ENCODE results near the gene PRDM11.
A peak's percentile ranks its signal among the peaks of the same experiment; 100 is the strongest.

Gene PRDM11

GRCh38 chr11:45149483-45150056, 3.1 kb downstream of the PRDM11 start:
- Mint-ChIP-seq H3K36me3 (peaks cover 5% of the 10 kb centered on the region), H3K27me3 (peaks cover under 1% of the 10 kb centered on the region), H3K9me3 (ENCODE audit: low read depth) (no peaks in the 10 kb centered on the region), H3K4me3 (peak overlapping the region; percentile 91), H3K4me1 (ENCODE audit: low read depth) (peaks cover 40% of the 10 kb centered on the region), H3K27ac (no peak overlapping the region)

- H3K9me3 Mint-ChIP-seq (ENCODE audit: low read depth), result no peaks in the 10 kb centered on the region
- H3K36me3 Mint-ChIP-seq, result peaks cover 5% of the 10 kb centered on the region
- no peak overlapping the region for H3K27ac Mint-ChIP-seq
- no peaks in the 10 kb centered on the region for H3K27me3 Mint-ChIP-seq
- no peak overlapping the region for H3K4me3 Mint-ChIP-seq
- peaks cover 42% of the 10 kb centered on the region for H3K4me1 Mint-ChIP-seq (ENCODE audit: low read depth)
Observed at GRCh38 chr11:45150301-45150700, 3.9 kb downstream of the PRDM11 start.

- H3K4me1 Mint-ChIP-seq (ENCODE audit: low read depth), result peaks cover 39% of the 10 kb centered on the region
- H3K27me3 Mint-ChIP-seq, result no peaks in the 10 kb centered on the region
- H3K27ac Mint-ChIP-seq, result no peak overlapping the region
- H3K4me3 Mint-ChIP-seq, result no peak overlapping the region
- no peaks in the 10 kb centered on the region for H3K9me3 Mint-ChIP-seq (ENCODE audit: low read depth)
- H3K36me3 Mint-ChIP-seq, result peaks cover 5% of the 10 kb centered on the region
Observed at GRCh38 chr11:45150943-45151342, 4.5 kb downstream of the PRDM11 start.

GRCh38 chr11:45151362-45151982, 5.0 kb downstream of the PRDM11 start:
- no peak overlapping the region for H3K4me3 Mint-ChIP-seq
- H3K27me3 Mint-ChIP-seq, result no peaks in the 10 kb centered on the region
- no peak overlapping the region for H3K27ac Mint-ChIP-seq
- peaks cover 5% of the 10 kb centered on the region for H3K36me3 Mint-ChIP-seq
- H3K9me3 Mint-ChIP-seq (ENCODE audit: low read depth), result no peaks in the 10 kb centered on the region
- H3K4me1 Mint-ChIP-seq (ENCODE audit: low read depth), result peaks cover 41% of the 10 kb centered on the region

- H3K36me3 Mint-ChIP-seq, result peaks cover 5% of the 10 kb centered on the region
- H3K9me3 Mint-ChIP-seq (ENCODE audit: low read depth), result no peaks in the 10 kb centered on the region
- H3K27me3 Mint-ChIP-seq, result no peaks in the 10 kb centered on the region
- no peak overlapping the region for H3K27ac Mint-ChIP-seq
- no peak overlapping the region for H3K4me3 Mint-ChIP-seq
- H3K4me1 Mint-ChIP-seq (ENCODE audit: low read depth), result peaks cover 44% of the 10 kb centered on the region
Observed at GRCh38 chr11:45152740-45153595, 6.5 kb downstream of the PRDM11 start.

- no peaks in the 10 kb centered on the region for H3K9me3 Mint-ChIP-seq (ENCODE audit: low read depth)
- H3K4me1 Mint-ChIP-seq (ENCODE audit: low read depth), result peaks cover 32% of the 10 kb centered on the region
- H3K36me3 Mint-ChIP-seq, result peaks cover 1% of the 10 kb centered on the region
- H3K27ac Mint-ChIP-seq, result no peak overlapping the region
- no peak overlapping the region for H3K4me3 Mint-ChIP-seq
- no peaks in the 10 kb centered on the region for H3K27me3 Mint-ChIP-seq
Observed at GRCh38 chr11:45154276-45154675, 7.8 kb downstream of the PRDM11 start.

- Mint-ChIP-seq H3K36me3 (no peaks in the 10 kb centered on the region), H3K4me1 (ENCODE audit: low read depth) (peaks cover 28% of the 10 kb centered on the region), H3K27me3 (no peaks in the 10 kb centered on the region), H3K27ac (no peak overlapping the region), H3K4me3 (no peak overlapping the region), H3K9me3 (ENCODE audit: low read depth) (no peaks in the 10 kb centered on the region)
Observed at GRCh38 chr11:45155058-45155551, 8.7 kb downstream of the PRDM11 start.

GRCh38 chr11:45155627-45156180, 9.3 kb downstream of the PRDM11 start:
- Mint-ChIP-seq H3K36me3 (no peaks in the 10 kb centered on the region), H3K4me3 (no peak overlapping the region), H3K4me1 (ENCODE audit: low read depth) (peaks cover 22% of the 10 kb centered on the region), H3K27ac (no peak overlapping the region), H3K9me3 (ENCODE audit: low read depth) (no peaks in the 10 kb centered on the region), H3K27me3 (no peaks in the 10 kb centered on the region)

GRCh38 chr11:45156201-45156600, 9.8 kb downstream of the PRDM11 start:
- Mint-ChIP-seq H3K36me3 (no peaks in the 10 kb centered on the region), H3K4me3 (no peak overlapping the region), H3K4me1 (ENCODE audit: low read depth) (peaks cover 22% of the 10 kb centered on the region), H3K27ac (no peak overlapping the region), H3K9me3 (ENCODE audit: low read depth) (no peaks in the 10 kb centered on the region), H3K27me3 (no peaks in the 10 kb centered on the region)

GRCh38 chr11:45156741-45157140, 10.3 kb downstream of the PRDM11 start:
- Mint-ChIP-seq H3K9me3 (ENCODE audit: low read depth) (no peaks in the 10 kb centered on the region), H3K36me3 (no peaks in the 10 kb centered on the region), H3K4me1 (ENCODE audit: low read depth) (peaks cover 19% of the 10 kb centered on the region), H3K27me3 (no peaks in the 10 kb centered on the region), H3K4me3 (no peak overlapping the region), H3K27ac (no peak overlapping the region)

GRCh38 chr11:45157247-45158209, 11.1 kb downstream of the PRDM11 start:
- no peaks in the 10 kb centered on the region for H3K27me3 Mint-ChIP-seq
- H3K4me3 Mint-ChIP-seq, result no peak overlapping the region
- no peaks in the 10 kb centered on the region for H3K9me3 Mint-ChIP-seq (ENCODE audit: low read depth)
- H3K4me1 Mint-ChIP-seq (ENCODE audit: low read depth), result peaks cover 21% of the 10 kb centered on the region
- H3K27ac Mint-ChIP-seq, result no peak overlapping the region
- H3K36me3 Mint-ChIP-seq, result no peaks in the 10 kb centered on the region

- Mint-ChIP-seq H3K27me3 (no peaks in the 10 kb centered on the region), H3K9me3 (ENCODE audit: low read depth) (no peaks in the 10 kb centered on the region), H3K27ac (no peak overlapping the region), H3K36me3 (no peaks in the 10 kb centered on the region), H3K4me1 (ENCODE audit: low read depth) (peaks cover 26% of the 10 kb centered on the region), H3K4me3 (no peak overlapping the region)
Observed at GRCh38 chr11:45158210-45158731, 11.8 kb downstream of the PRDM11 start.

- no peak overlapping the region for H3K4me3 Mint-ChIP-seq
- no peaks in the 10 kb centered on the region for H3K9me3 Mint-ChIP-seq (ENCODE audit: low read depth)
- peaks cover 27% of the 10 kb centered on the region for H3K4me1 Mint-ChIP-seq (ENCODE audit: low read depth)
- no peaks in the 10 kb centered on the region for H3K27me3 Mint-ChIP-seq
- no peaks in the 10 kb centered on the region for H3K36me3 Mint-ChIP-seq
- no peak overlapping the region for H3K27ac Mint-ChIP-seq
Observed at GRCh38 chr11:45158891-45159605, 12.6 kb downstream of the PRDM11 start.

All from activated naive CD8-positive, alpha-beta T cell (primary cell).